BLaER1 (cell line): ENCODE results near the gene TMEM132E.

ENCODE experiments used
- H3K27ac ChIP-seq: shearing (Covaris generic); formaldehyde crosslinking; 2 replicates; pipeline ENCODE4 v1.8.1; 2022
- H3K27me3 ChIP-seq: shearing (Covaris generic); formaldehyde crosslinking; 2 replicates; pipeline ENCODE4 v1.8.1; 2022
- H3K36me3 ChIP-seq: shearing (Covaris generic); formaldehyde crosslinking; 2 replicates; pipeline ENCODE4 v1.8.1; 2022
- H3K4me1 ChIP-seq: shearing (Covaris generic); formaldehyde crosslinking; 2 replicates; pipeline ENCODE4 v1.8.1; 2022
- H3K4me2 ChIP-seq: shearing (Covaris generic); formaldehyde crosslinking; 2 replicates; pipeline ENCODE4 v1.8.1; 2022
- H3K4me3 ChIP-seq: shearing (Covaris generic); formaldehyde crosslinking; 2 replicates; pipeline ENCODE4 v1.8.1; 2022
- H3K9ac ChIP-seq: shearing (Covaris generic); formaldehyde crosslinking; 2 replicates; pipeline ENCODE4 v1.8.1; 2022
- H3K9me3 ChIP-seq: shearing (Covaris generic); formaldehyde crosslinking; 2 replicates; pipeline ENCODE4 v1.8.1; 2022
- H4K20me1 ChIP-seq: shearing (Covaris generic); formaldehyde crosslinking; 2 replicates; pipeline ENCODE4 v1.8.1; 2022
- Cebpa-rat ChIP-seq: shearing (Covaris generic); IDR thresholded peaks from 2 replicates; pipeline ENCODE4 v1.8.1; 2022

Gene TMEM132E

GRCh38 chr17:34581446-34582184 lies 2.2 kb downstream of the TMEM132E start:
- no peaks in the 10 kb centered on the region for H3K36me3 ChIP-seq
- peaks cover 94% of the 10 kb centered on the region for H3K27me3 ChIP-seq
- H3K9ac ChIP-seq = no peak overlapping the region
- H3K27ac ChIP-seq = no peak overlapping the region
- H3K4me2 ChIP-seq = no peak overlapping the region
- H3K4me1 ChIP-seq = peaks cover 23% of the 10 kb centered on the region
- no peak overlapping the region for H3K4me3 ChIP-seq
- H4K20me1 ChIP-seq = peaks cover 77% of the 10 kb centered on the region
- no peak for TF ChIP-seq Cebpa-rat
- H3K9me3 ChIP-seq = no peaks in the 10 kb centered on the region

GRCh38 chr17:34582185-34582900 lies 3.0 kb downstream of the TMEM132E start:
- Histone ChIP-seq H3K9ac (no peak overlapping the region), H3K36me3 (no peaks in the 10 kb centered on the region), H3K4me3 (no peak overlapping the region), H3K27ac (no peak overlapping the region), H3K4me1 (peaks cover 23% of the 10 kb centered on the region), H4K20me1 (peaks cover 73% of the 10 kb centered on the region), H3K4me2 (no peak overlapping the region), H3K27me3 (peaks cover 86% of the 10 kb centered on the region), H3K9me3 (no peaks in the 10 kb centered on the region)
- no peak for TF ChIP-seq Cebpa-rat

GRCh38 chr17:34582901-34583245 lies 3.5 kb downstream of the TMEM132E start:
- peaks cover 23% of the 10 kb centered on the region for H3K4me1 ChIP-seq
- no peaks in the 10 kb centered on the region for H3K9me3 ChIP-seq
- H3K36me3 ChIP-seq = no peaks in the 10 kb centered on the region
- H3K27me3 ChIP-seq = peaks cover 81% of the 10 kb centered on the region
- TF ChIP-seq Cebpa-rat = no peak
- H3K4me2 ChIP-seq = no peak overlapping the region
- H3K4me3 ChIP-seq = no peak overlapping the region
- H4K20me1 ChIP-seq = peaks cover 68% of the 10 kb centered on the region
- H3K27ac ChIP-seq = no peak overlapping the region
- no peak overlapping the region for H3K9ac ChIP-seq

- H4K20me1 ChIP-seq = peaks cover 48% of the 10 kb centered on the region
- TF ChIP-seq Cebpa-rat = no peak
- peaks cover 10% of the 10 kb centered on the region for H3K4me1 ChIP-seq
- no peaks in the 10 kb centered on the region for H3K9me3 ChIP-seq
- no peak overlapping the region for H3K4me2 ChIP-seq
- no peak overlapping the region for H3K9ac ChIP-seq
- H3K27me3 ChIP-seq = peaks cover 61% of the 10 kb centered on the region
- H3K36me3 ChIP-seq = no peaks in the 10 kb centered on the region
- no peak overlapping the region for H3K4me3 ChIP-seq
- no peak overlapping the region for H3K27ac ChIP-seq
Measured at GRCh38 chr17:34584805-34585416, 5.5 kb downstream of the TMEM132E start.

- Histone ChIP-seq H3K9me3 (no peaks in the 10 kb centered on the region), H3K4me1 (no peaks in the 10 kb centered on the region), H3K4me2 (no peak overlapping the region), H3K36me3 (no peaks in the 10 kb centered on the region), H3K4me3 (no peak overlapping the region), H3K27me3 (peaks cover 46% of the 10 kb centered on the region), H3K27ac (no peak overlapping the region), H3K9ac (no peak overlapping the region), H4K20me1 (peaks cover 33% of the 10 kb centered on the region)
- no peak for TF ChIP-seq Cebpa-rat
Measured at GRCh38 chr17:34586346-34586846, 7.0 kb downstream of the TMEM132E start.

GRCh38 chr17:34588266-34588665 lies 8.9 kb downstream of the TMEM132E start:
- H3K9me3 ChIP-seq = no peaks in the 10 kb centered on the region
- no peaks in the 10 kb centered on the region for H3K4me1 ChIP-seq
- no peaks in the 10 kb centered on the region for H3K36me3 ChIP-seq
- peaks cover 27% of the 10 kb centered on the region for H3K27me3 ChIP-seq
- H3K4me2 ChIP-seq = no peak overlapping the region
- peaks cover 14% of the 10 kb centered on the region; the same call in 1 of the 2 replicates for H4K20me1 ChIP-seq
- no peak overlapping the region for H3K4me3 ChIP-seq
- no peak overlapping the region for H3K9ac ChIP-seq
- no peak for TF ChIP-seq Cebpa-rat
- H3K27ac ChIP-seq = no peak overlapping the region

- Histone ChIP-seq H4K20me1 (peaks cover 11% of the 10 kb centered on the region; the same call in 1 of the 2 replicates), H3K4me1 (no peaks in the 10 kb centered on the region), H3K27me3 (peaks cover 16% of the 10 kb centered on the region), H3K4me3 (no peak overlapping the region), H3K9ac (no peak overlapping the region), H3K27ac (no peak overlapping the region), H3K4me2 (no peak overlapping the region), H3K36me3 (no peaks in the 10 kb centered on the region), H3K9me3 (no peaks in the 10 kb centered on the region)
- no peak for TF ChIP-seq Cebpa-rat
Measured at GRCh38 chr17:34589120-34589965, 10.0 kb downstream of the TMEM132E start.

- H3K4me3 ChIP-seq = no peak overlapping the region
- TF ChIP-seq Cebpa-rat = no peak
- H3K27ac ChIP-seq = no peak overlapping the region
- H3K27me3 ChIP-seq = no peaks in the 10 kb centered on the region
- no peak overlapping the region for H3K9ac ChIP-seq
- no peaks in the 10 kb centered on the region for H3K9me3 ChIP-seq
- peaks cover 8% of the 10 kb centered on the region for H3K4me1 ChIP-seq
- no peak overlapping the region for H3K4me2 ChIP-seq
- H3K36me3 ChIP-seq = no peaks in the 10 kb centered on the region
- H4K20me1 ChIP-seq = no peaks in the 10 kb centered on the region
Measured at GRCh38 chr17:34592002-34592401, 12.6 kb downstream of the TMEM132E start.

GRCh38 chr17:34596920-34597319 lies 17.5 kb downstream of the TMEM132E start:
- Histone ChIP-seq H4K20me1 (no peaks in the 10 kb centered on the region), H3K9ac (no peak overlapping the region), H3K4me2 (peak overlapping the region; percentile 38), H3K9me3 (no peaks in the 10 kb centered on the region), H3K36me3 (no peaks in the 10 kb centered on the region), H3K27me3 (no peaks in the 10 kb centered on the region), H3K4me3 (no peak overlapping the region), H3K4me1 (peaks cover 24% of the 10 kb centered on the region), H3K27ac (no peak overlapping the region)
- TF ChIP-seq Cebpa-rat = no peak
